GM21526 (cell line): ENCODE results near the gene DNASE1L1.

Experiments
- ATAC-seq: cut with Tn5 transposase; IDR thresholded peaks from one replicate; pipeline ENCODE4 v1.9.1; 2021; ENCODE audit warnings: moderate library complexity; ENCODE audit not compliant: unreplicated experiment, low FRiP score

DNASE1L1 gene, protein sequence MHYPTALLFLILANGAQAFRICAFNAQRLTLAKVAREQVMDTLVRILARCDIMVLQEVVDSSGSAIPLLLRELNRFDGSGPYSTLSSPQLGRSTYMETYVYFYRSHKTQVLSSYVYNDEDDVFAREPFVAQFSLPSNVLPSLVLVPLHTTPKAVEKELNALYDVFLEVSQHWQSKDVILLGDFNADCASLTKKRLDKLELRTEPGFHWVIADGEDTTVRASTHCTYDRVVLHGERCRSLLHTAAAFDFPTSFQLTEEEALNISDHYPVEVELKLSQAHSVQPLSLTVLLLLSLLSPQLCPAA

DNA sequence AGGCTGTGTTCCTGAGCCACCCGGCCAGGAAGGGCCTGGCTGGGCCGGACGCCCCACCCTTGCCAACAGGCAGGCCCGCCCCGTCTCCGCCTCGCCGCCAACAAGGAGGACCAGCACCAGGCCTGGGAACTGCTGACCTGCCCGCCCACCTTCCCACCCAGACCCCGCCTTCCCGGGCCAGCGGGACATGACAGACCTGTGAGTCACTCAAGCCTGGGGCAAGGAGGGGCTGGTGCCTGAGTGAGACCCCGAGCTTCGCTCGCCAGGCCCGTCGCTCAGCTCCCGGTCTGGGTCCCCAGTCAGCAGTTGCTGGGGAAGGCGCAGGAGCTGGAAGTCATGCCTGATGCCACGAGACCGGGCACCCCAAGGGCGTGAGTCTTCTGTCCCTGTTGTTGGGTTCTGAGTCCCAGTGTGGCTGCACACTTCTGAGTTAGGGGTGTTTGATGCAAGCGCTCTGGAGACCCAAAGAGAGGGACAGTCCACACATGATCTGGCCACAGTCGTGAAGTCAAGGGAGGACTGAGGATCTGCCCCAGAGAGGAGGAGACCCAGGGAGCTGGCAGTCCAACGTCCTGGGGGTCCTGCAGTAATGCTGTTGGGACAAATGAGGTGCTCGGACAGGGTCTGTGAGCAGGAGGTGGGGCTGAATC lies at the start of gene DNASE1L1:
DNASE1L1 (minus strand) TSS at position 33 of the 650 bp plus-strand sequence. CDS start 3,686 bp downstream, outside the sequence.
- no peak for ATAC-seq

DNA sequence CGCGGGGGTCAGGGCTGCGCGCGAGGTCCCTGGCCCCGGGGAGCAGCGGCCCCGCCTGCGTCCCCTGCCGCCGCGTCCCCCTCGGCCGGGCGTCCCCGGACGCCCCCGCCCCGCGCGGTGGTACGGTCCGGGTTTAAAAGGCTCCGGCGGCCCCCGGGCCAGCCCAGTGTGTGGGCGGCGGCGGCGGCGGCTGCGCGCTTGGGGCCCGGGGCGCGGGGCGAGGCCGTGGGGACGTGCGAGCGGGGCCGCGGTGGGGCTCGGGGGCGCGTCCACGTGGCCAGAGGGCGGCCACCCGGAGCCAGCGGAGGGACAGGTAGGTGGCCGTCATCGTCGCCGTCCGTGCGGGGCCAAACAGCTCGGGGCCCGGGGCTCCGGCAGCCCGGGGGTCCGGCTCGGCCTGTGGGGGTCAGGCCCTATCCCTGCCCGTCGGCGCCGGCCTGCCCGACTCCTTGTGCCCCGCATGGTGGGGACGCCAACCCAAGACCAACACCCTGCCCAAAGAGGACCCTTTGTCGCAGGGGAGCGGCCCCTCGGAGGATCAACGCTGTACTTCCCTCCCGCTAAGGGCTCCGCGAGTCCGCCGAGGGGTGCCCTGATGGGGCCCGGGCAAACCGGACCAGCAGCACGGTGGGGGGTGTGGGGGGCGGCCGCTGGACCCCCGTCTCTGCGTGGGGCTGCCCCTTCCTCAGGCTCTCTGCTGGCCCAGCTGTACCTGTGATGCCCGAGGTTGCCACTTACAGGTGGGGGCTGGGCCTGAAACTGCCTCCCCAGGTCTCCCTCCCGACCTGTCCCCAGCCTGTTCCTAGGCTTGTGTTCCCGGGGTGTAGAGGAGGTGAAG lies 49.3 kb upstream of the DNASE1L1 start, which contains the start of gene PLXNA3:
PLXNA3 (plus strand) TSS at position 166 of the 838 bp plus-strand sequence. CDS start 1,903 bp downstream, outside the sequence.
- ATAC-seq = no peak

DNA sequence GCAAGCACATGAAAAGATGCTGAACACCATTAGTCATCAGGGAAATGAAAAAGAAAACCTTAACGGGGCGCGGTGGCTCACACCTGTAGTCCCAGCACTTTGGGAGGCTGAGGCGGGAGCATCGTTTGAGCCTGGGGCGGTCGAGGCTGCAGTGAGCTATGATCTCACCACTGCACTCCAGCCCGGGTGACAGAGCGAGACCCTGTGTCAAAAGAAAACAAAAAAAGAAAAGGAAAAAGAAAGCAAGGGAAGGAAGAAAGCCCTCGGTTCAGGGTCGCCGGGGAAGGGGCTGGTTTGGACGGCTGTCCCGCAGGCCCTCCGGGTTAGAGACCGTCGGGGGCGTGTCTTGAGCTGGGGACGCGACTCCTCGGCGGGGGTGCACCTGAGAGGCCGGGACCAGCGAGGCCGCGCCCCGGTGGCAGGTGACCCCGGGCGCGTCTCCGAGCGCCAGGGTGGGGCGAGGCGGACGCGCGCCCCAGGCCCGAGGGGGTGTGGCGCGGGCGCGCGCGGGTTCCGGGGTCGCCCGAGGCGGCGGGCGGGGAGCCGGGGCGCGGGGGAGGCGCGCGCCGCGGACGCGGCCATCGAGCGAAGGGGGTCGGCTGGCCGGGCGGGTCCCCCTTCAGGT lies 48.5 kb upstream of the DNASE1L1 start:
- ATAC-seq = no peak

DNA sequence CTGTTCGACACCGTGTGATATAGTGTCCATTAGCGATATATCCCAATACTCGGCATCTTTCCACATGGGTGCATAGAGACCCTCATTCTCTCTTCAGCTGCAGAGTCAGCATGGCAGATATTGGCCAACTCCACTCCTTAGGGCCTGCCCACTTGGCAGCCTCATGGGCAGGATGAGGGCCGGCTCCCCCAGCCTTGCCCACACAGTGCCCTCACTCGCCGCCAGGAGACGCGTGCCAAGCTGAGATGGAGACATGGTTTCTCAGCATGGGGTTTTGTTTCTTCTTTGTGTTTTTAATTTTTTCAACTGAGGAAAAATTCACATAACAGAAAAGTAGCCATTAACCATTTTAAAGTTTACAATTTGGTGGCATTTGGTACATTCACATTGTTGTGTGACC lies 43.8 kb upstream of the DNASE1L1 start:
- ATAC-seq = no peak

DNA sequence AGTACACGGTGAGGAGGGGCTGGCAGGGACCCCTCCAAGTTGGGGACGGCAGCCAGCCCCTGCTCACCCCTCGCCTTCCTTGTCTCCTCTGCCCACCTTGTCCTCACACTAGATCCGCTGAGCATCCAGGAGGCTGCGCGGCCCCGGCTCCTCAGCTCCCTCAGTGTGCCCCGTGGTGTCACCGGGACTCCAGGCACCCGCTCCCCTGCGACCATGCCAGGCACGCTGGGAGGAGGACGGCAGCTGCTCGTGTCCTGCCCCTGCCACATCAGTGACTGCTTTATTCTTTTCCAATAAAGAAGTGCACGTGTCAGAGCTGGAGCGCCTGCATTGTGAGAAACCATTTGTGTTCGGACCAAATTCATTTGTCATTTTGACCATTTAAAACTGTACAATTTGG lies 41.3 kb upstream of the DNASE1L1 start:
- ATAC-seq = no peak

DNA sequence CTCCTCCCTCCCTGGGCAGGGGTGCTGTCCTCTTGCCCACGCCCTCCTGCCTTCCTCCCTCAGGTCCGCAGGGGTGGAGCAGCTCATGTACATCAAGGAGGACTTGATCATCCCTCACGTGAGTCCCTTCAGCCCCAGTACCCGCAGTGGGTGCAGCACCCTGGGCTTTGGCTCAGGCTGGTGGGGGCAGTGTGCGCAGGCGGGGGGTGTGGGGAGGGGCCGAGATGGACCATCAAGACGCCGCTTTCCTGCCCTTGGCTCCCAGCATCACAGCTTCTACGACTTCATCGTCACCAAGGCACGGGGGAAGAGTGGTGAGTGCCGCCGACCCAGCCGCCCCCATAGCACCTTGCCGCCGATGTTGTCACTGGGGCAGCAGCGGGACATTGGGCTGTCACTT lies 40.6 kb upstream of the DNASE1L1 start:
- no peak for ATAC-seq

DNA sequence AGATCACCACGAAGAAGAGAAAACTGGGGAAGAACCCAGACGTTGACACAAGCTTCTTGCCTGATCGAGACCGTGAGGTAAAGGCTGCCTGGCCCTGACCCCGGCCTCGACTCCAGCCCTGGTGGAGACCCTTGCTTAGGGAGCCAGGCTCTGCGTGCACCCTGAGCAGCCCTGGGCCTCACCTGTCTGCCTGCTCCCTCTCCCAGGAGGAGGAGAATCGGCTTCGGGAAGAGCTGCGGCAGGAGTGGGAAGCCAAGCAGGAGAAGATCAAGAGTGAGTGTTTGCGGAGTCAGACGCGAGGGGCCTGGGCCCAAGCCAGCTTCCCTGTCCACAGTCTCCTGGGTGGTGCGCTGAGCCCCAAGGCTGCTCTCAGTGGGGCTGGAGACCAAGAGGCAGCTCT lies 39.4 kb upstream of the DNASE1L1 start:
- no peak for ATAC-seq

DNA sequence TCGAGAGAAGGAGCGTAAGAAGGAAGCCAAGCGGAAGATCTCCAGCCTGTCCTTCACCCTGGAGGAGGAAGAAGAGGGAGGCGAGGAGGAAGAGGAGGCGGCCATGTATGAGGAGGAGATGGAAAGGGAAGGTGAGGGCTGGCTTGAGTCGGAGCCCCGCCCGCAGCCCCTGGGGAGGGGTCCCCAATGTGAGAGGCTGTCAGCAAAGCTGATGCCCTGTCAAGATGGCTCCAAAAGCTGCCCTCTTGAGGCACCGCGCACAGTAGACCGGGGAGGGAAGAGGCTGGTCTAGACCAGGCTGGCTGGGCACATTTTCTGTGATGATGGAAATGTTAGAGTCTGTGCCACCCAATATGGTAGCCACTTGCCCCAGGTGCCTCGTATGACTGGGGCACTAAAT lies 37.4 kb upstream of the DNASE1L1 start:
- no peak for ATAC-seq

DNA sequence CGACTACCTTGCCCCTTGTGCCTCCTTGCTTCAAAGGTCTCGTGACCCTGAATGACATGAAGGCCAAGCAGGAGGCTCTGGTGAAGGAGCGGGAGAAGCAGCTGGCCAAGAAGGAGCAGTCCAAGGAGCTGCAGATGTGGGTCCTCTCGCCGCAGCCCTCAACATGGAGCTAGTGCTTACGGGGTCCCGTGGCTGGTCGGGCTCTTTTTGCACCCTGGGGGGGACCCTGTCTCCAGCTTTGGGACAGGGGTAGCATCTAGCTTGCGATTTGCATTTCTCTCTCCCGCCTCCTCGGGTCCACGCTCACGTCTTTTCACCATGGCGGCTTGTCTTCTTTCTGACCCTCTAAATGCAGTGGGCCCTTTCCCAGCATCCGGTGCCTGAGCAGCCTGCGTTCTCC lies 36.7 kb upstream of the DNASE1L1 start:
- no peak for ATAC-seq

DNA sequence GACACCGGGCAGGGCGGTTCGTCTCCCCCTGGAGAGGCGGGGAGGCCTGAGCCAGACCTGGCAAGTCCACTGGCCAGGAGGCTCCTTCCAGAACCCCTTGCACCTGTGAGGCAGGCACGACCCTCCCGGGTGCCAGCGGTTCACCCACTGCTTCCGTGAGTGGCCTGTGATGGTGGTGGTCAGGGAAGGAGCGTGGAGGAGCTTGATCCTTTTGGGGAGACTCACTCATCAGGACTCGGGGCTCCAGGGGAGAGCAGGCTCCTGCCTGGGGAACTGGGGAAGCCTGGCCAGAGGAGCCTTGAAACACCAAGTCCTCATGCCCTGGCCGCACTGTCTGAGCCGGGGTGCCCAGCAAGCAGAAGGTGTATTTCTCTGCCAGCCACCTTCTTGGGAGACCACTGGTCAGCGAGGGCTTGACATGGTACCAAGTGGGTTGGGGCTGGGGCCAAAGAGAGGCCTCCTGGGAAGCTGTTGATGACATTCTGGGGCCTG lies 35.7 kb upstream of the DNASE1L1 start:
- no peak for ATAC-seq

DNA sequence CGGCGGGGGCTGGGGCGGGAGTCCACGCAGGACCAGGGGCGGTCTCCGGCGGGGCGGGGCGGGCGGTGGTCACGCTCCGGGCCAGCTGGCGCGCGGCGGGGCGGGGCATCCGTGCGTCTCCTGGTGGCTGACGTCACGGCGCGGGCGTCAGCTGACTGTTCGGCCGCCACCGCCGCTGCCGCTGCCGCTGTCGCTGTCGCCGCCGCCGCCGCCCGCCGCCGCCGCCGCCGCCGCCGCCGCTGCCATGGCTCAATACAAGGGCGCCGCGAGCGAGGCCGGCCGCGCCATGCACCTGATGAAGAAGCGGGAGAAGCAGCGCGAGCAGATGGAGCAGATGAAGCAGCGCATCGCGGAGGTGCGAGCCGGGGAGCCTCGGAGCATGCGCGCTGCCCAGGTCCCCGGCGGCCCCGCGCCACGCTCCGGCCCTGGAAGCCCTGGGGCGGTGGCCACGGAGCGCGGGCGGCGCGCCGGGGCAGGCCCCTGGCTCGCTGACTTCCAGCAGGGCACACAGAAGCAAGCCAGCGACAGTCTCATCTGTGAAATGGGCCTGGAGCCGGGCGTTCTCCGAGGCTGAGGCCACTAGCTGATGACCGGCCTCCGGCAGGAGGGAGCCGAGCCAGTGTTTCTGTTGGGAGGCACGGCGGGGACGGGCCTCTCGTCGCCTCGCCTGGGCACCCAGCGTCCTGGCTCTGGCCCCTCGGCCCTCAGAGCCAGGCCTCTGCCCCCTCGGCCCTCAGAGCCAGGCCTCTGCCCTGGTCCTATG lies 35.1 kb upstream of the DNASE1L1 start, which contains the start of gene FAM50A:
FAM50A (plus strand) TSS at position 150 of the 763 bp plus-strand sequence; CDS start at position 245, 95 bp downstream.
- peak; percentile 46 for ATAC-seq

DNA sequence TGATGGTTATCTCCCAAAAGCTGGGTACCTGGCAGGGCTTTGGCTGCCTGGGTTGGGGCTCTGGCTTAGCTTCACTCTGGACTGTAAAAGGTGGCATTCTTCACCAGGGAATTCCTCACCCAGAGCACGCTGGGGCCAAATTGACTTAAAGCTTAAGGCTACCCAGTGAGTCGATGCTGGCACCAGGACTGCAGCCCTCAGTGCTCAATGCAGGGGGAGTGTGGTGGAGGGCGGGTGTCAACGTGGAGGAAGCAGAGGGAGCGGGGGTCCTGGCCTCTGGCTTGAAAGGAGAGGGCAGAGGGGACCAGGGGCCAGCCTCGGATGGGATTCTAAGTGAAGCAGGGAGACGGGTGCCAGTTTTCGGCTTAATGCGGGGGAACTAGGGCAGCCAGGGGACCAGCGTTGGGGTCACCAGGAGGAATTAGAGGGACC lies 34.4 kb upstream of the DNASE1L1 start:
- no peak for ATAC-seq

DNA sequence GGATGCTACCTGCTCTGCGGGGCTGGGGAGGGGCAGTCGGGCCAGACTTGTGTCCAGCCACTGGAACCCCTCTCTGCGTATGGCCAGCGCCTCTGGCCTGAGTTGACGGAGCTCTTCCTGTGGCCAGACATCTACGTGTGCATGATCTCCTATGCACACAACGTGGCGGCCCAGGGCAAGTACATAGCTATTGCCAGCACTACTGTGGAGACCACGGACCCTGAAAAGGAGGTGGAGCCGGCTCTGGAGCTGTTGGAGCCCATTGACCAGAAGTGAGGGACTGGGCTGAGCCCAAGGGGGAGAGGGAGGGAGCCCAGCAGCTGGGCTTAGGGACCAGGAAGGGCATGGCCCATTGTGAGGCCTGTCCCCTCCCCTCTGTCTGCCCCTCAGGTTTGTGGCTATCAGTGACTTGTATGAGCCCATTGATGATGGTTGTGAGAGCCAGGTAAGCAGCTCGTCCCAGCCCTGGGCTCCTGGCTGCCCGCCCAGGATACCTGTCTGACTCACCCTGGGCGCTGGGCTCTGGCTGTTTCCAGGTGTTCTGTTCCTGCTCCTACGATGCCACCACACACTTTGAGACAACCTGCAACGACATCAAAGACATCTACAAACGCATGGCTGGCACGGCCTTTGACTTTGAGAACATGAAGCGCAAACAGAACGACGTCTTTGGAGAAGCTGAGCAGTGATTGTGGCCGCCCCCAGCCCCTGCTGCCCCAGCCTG lies 33.1 kb upstream of the DNASE1L1 start:
- no peak for ATAC-seq

DNA sequence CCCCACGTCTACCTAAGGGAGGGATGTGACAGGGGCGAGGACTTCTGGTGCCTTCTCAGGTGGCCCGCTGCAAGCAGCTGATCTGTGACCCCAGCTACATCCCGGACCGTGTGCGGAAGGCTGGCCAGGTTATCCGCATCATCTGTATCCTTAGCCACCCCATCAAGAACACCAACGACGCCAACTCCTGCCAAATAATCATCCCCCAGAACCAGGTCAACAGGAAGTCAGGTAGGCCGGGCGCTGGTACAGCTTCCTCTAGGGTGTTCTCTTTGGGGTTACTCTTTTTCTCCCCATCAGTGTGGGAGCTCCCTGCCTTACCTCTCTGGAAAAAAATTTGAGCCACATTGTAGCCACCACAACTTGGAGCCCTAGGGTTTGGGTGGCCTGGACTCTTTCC lies 32.5 kb upstream of the DNASE1L1 start:
- no peak for ATAC-seq

DNA sequence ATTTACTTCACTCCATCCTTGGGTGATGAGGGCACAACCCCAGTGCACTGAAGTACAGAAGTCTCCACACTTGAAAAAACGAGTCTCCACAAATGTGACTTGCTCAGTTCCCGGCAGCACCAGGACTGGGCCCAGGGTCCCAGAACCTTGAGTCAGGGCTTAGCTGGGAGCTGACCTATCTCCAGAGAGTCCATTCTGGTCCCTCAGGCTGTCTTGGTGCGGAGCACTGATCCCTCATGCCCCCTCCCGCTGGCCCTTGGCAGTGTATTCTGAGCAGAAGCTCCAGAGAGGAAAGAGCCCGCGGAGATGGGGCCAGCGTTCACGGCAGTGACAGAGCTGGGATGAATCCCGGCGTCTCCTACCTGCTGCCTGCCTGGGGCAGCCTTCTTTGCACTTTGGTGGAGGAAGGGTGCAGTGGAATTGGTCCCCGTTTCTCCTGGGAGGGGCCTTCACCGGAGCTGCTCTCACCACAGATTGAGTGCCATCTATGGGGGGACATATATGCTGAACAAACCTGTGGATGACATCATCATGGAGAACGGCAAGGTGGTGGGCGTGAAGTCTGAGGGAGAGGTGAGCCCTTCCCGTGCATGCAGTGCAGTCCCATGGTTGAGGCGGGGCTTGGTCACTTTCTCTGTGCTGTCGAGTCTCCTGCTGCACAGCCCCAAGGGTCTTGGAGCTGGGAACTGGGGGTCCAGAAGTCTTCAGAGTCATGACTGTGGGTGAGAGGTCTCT lies 31.7 kb upstream of the DNASE1L1 start:
- ATAC-seq = no peak

DNA sequence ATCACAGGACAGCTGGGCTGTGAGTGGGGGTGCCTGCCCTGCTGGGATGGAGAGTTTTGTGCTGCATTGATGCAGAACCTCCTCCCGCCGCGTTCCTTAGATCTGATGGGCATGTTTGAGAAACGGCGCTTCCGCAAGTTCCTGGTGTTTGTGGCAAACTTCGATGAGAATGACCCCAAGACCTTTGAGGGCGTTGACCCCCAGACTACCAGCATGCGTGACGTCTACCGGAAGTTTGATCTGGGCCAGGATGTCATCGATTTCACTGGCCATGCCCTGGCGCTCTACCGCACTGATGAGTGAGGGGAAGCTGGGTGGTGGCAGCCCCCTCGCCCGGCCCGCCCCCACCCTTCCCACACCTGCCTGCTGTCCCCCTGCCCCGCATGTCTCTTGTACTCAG lies 30.8 kb upstream of the DNASE1L1 start:
- no peak for ATAC-seq

DNA sequence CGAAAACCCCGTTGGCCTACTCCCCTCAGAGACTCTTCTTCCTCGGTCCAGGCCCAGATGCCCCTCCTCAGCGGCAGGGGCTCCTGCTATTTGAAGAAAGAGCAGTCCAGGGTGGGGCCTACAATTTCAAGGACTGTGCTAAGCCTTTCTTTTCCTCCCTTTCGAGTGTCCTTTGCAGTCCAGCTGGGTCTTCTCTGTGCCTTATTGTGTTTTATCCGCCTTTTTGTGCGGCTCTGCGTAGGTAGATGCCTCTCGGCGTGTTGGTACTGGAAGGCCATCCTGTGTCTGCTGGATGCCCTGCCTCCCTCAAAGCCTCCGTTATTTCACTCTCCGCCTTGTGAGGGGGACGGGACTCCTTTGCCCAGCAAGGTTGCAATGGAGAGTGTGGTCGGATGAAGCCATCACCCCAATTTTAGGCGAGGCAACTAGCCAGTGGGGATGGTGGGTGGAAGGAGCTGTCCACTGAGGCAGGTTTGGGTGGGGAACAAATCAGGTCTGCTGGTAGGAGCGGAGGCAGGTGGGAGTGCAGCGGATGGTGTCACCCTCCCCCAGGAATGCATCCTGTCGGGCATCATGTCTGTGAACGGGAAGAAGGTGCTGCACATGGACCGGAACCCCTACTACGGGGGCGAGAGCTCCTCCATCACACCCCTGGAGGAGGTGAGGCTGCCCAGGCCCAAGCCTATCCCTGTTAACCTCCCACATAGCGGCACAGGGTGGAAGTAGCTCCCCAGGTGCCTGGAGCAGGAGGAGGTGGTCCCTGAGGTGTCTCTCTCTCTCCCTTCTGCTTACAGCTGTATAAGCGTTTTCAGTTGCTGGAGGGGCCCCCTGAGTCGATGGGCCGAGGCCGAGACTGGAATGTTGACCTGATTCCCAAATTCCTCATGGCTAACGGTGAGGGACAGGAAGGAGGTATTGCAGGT lies 29.2 kb upstream of the DNASE1L1 start:
- no peak for ATAC-seq
